Left cardiac atrium (tissue), 4 donors: ENCODE data around the gene KMT2E. TPM values are rescaled to one million over a fixed set of nuclear protein-coding genes. Genes with fewer than 3 reads are reported as not detected.
"Not testable (repeated sequence)": the region's sequence is repeated elsewhere in the genome, so short reads cannot be mapped to it uniquely, and the experiment has no call there.

ENCODE experiments used
- ATAC-seq, 2 donors: fragments of 200-7000 bp; cut with Tn5 transposase; one replicate each; pipeline ENCODE4 v1.9.1; 2020; ENCODE audit warnings: mild to moderate bottlenecking in 2 of 2, moderate library complexity in 2 of 2
- DNase-seq: peaks from one replicate; pipeline ENCODE4 v3.0.0-alpha.2; 2020
- intact Hi-C, 2 donors: fragments of 100-400 bp; cut with DNase I; formaldehyde crosslinking; loops; one replicate each; pipeline versions ENCODE4 v1.14.1 to v1.15.1; 2022 to 2023
- total RNA-seq, 2 donors: library from RNA; stranded (reverse); fragmentation: NEBNext Ultra II Directional; extraction: Animal tissue kit (Norgen Biotek cat#: 25700); gene quantifications; one replicate each; pipeline ENCODE4 v1.2.1, GENCODE V29; 2021
- donor health status: DM: no; HTN: yes; CAD: no.
- donor health status: DM: no; HTN: yes; CAD: no; lungs with severe emphysema.
- donor health status: DM: yes; HTN: yes; CAD: no.
- donor health status: Dilated cardiomyopathy.

Gene KMT2E
- total RNA-seq, 2 donors from 2014 or later, result 45.3 to 59.0 TPM

- intact Hi-C loops, result loop anchor here in 1 of 2 donors (5.0 to 10.0 kb wide), 2 partner anchors 34 to 64 kb away; no protein-coding TSS in a partner anchor
- ATAC-seq (no peak), DNase-seq (no peak)
Measured at GRCh38 chr7:104980841-104981671, 32.9 kb upstream of the KMT2E start.

GRCh38 chr7:104981672-104982037 is 32.4 kb upstream of the KMT2E start:
- intact Hi-C loops, result loop anchor here in 1 of 2 donors (5.0 to 10.0 kb wide), 2 partner anchors 34 to 63 kb away; no protein-coding TSS in a partner anchor

GRCh38 chr7:104982308-104983075 is 31.5 kb upstream of the KMT2E start:
- ATAC-seq (no peak), DNase-seq (no peak)
- intact Hi-C loops, result loop anchor here in 1 of 2 donors (5.0 to 10.0 kb wide), 2 partner anchors 35 to 62 kb away; no protein-coding TSS in a partner anchor

More at GRCh38 chr7:104981672-104982037, 32.4 kb upstream of the KMT2E start:
- no peak for DNase-seq
- ATAC-seq, result no peak

- no peak for ATAC-seq
- no peak for DNase-seq
- intact Hi-C loops, result loop anchor here in 1 of 2 donors (5.0 to 10.0 kb wide), 2 partner anchors 36 to 62 kb away; no protein-coding TSS in a partner anchor
Measured at GRCh38 chr7:104983076-104983577, 30.9 kb upstream of the KMT2E start.

GRCh38 chr7:104983578-104984539 is 30.1 kb upstream of the KMT2E start:
- DNase-seq (peak; percentile 94), ATAC-seq (peak; percentile 95 to 96)
- intact Hi-C loops, result loop anchor here in 1 of 2 donors (1.0 to 10.0 kb wide), 3 partner anchors 30 to 61 kb away; partner anchors contain the start of gene KMT2E

GRCh38 chr7:104984585-104985258 is 29.3 kb upstream of the KMT2E start:
- no peak for ATAC-seq
- intact Hi-C loops, result loop anchor here in 1 of 2 donors (1.0 to 10.0 kb wide), 3 partner anchors 30 to 60 kb away; partner anchors contain the start of gene KMT2E
- no peak for DNase-seq

GRCh38 chr7:104985259-104985617 is 28.8 kb upstream of the KMT2E start:
- DNase-seq, result no peak
- ATAC-seq, result no peak
- intact Hi-C loops, result loop anchor here in 1 of 2 donors (10.0 kb wide), 1 partner anchor 60 kb away; no protein-coding TSS in a partner anchor

- DNase-seq (no peak), ATAC-seq (no peak)
- intact Hi-C loops, result loop anchor here in 1 of 2 donors (10.0 kb wide), 1 partner anchor 58 kb away; no protein-coding TSS in a partner anchor
Measured at GRCh38 chr7:104986628-104987259, 27.3 kb upstream of the KMT2E start.

- not testable (repeated sequence) for DNase-seq, ATAC-seq
- intact Hi-C loops, result loop anchor here in 1 of 2 donors (10.0 kb wide), 1 partner anchor 57 kb away; no protein-coding TSS in a partner anchor
Measured at GRCh38 chr7:104987403-104987802, 26.6 kb upstream of the KMT2E start.

- DNase-seq (no peak), ATAC-seq (no peak)
- intact Hi-C loops, result no loop called here
Measured at GRCh38 chr7:104990983-104991382, 23.0 kb upstream of the KMT2E start.

- ATAC-seq (no peak), DNase-seq (no peak)
- intact Hi-C loops, result no loop called here
Measured at GRCh38 chr7:104992306-104992705, 21.7 kb upstream of the KMT2E start.

- no peak for DNase-seq
- peak in 1 of 2 donors; percentile 21 for ATAC-seq
- intact Hi-C loops, result no loop called here
Measured at GRCh38 chr7:104993217-104993862, 20.7 kb upstream of the KMT2E start.

GRCh38 chr7:104998040-104998752 is 15.8 kb upstream of the KMT2E start:
- ATAC-seq (no peak), DNase-seq (no peak)
- intact Hi-C loops, result no loop called here

- ATAC-seq (no peak), DNase-seq (no peak)
- intact Hi-C loops, result no loop called here
Measured at GRCh38 chr7:105000200-105000599, 13.8 kb upstream of the KMT2E start.

- intact Hi-C loops, result no loop called here
- no peak for DNase-seq
Measured at GRCh38 chr7:105000927-105001336, 13.1 kb upstream of the KMT2E start.

GRCh38 chr7:105001652-105002184 is 12.3 kb upstream of the KMT2E start:
- no peak for DNase-seq
- intact Hi-C loops, result no loop called here
- ATAC-seq, result no peak

More at GRCh38 chr7:105000927-105001336, 13.1 kb upstream of the KMT2E start:
- ATAC-seq, result no peak
